Adrenal gland (tissue), 12 donors: ENCODE data around the gene TOP3B. TPM values are rescaled to one million over a fixed set of nuclear protein-coding genes. Genes with fewer than 3 reads are reported as not detected.

Experiments used
- DNase-seq, 7 donors: peaks; one replicate each; pipeline ENCODE4 v3.0.0-alpha.2; 2019 to 2020
- H3K27ac ChIP-seq, 5 donors: fragments of 200-600 bp; sonication (generic) in 4 of 5; 1 replicate in 3 of 5; 2 replicates in 2 of 5; pipeline versions ENCODE4 v1.5.1 to v1.8.0; 2016 to 2020; ENCODE audit warnings: mild to moderate bottlenecking in 1 of 5
- H3K27me3 ChIP-seq: fragments of 200-600 bp; 2 replicates; pipeline ENCODE4 v1.8.0; 2021
- H3K36me3 ChIP-seq, 2 donors: fragments of 200-600 bp; replicated peaks in 1 of 2; 1 replicate in 1 of 2; 2 replicates in 1 of 2; pipeline versions ENCODE4 v1.5.1 to v1.8.0; 2018 to 2022
- H3K4me1 ChIP-seq, 2 donors: fragments of 200-600 bp; replicated peaks in 1 of 2; 1 replicate in 1 of 2; 2 replicates in 1 of 2; pipeline versions ENCODE4 v1.5.1 to v1.8.0; 2018 to 2021
- H3K4me3 ChIP-seq, 4 donors: fragments of 200-600 bp; sonication (generic) in 3 of 4; one replicate each; pipeline ENCODE4 v1.5.1; 2016 to 2018
- H3K9me3 ChIP-seq, 3 donors: fragments of 200-600 bp; sonication (generic) in 1 of 3; replicated peaks in 1 of 3; 1 replicate in 2 of 3; 2 replicates in 1 of 3; pipeline versions ENCODE4 v1.5.1 to v1.8.0; 2016 to 2021
- CTCF ChIP-seq, 6 experiments: fragments of 450-650 bp in 4 of 6; fragments of 200-600 bp in 2 of 6; sonication (generic) in 1 of 6; IDR thresholded peaks; 1 replicate in 5 of 6; 2 replicates in 1 of 6; pipeline versions ENCODE4 v1.5.1 to v1.8.0; 2016 to 2021; ENCODE audit warnings: antibody characterized with exemption in 6 of 6, mild to moderate bottlenecking in 2 of 6, moderate library complexity in 1 of 6
- POLR2A ChIP-seq, 2 donors: fragments of 450-650 bp; IDR thresholded peaks; one replicate each; pipeline ENCODE4 v1.6.1; 2017; ENCODE audit warnings: antibody characterized with exemption in 2 of 2, mild to moderate bottlenecking in 2 of 2, moderate library complexity in 1 of 2
- WGBS, 4 donors: extraction: QIAGEN DNeasy Blood & Tissue Kit in 2 of 4; methylation state at CpG; one replicate each; pipeline versions ENCODE4 v1.1.5 to v1.1.7; 2013 to 2017; 5-methylcytosine and 5-hydroxymethylcytosine counted together
- intact Hi-C, 2 donors: fragments of 100-400 bp; cut with DNase I; formaldehyde crosslinking; loops; one replicate each; pipeline versions ENCODE4 v1.14.1 to v1.15.0; 2022 to 2023
- polyA plus RNA-seq, 3 donors: library from polyadenylated mRNA; stranded (reverse); fragments of 200-250 nt in 2 of 3; fragments of 350-450 nt in 1 of 3; fragmentation: Illumina TruSeq in 1 of 3; extraction: RNeasy Lipid Tissue Mini Kit (QIAGEN cat#74804) in 1 of 3; gene quantifications; one replicate each; pipeline ENCODE4 v1.2.3, GENCODE V29; 2013 to 2014
- total RNA-seq, 9 donors: library from RNA; depleted of rRNA in 4 of 9; stranded (reverse); fragments of >200 nt in 4 of 9; fragments of 120-200 nt in 1 of 9; fragmentation: NEBNext Ultra II Directional in 1 of 9; extraction: Animal tissue kit (Norgen Biotek cat#: 25700) in 1 of 9; gene quantifications; one replicate each; pipeline versions ENCODE4 v1.1.0 to v1.2.4, GENCODE V29; 2013 to 2023
- donor health status: healthy with polysubstance abuse.
- donor health status: Bipolar disorder and iron deficiency.
- donor health status: DM: yes; HTN: yes; CAD: no.
- donor health status: DM: no; HTN: no; CAD: no.
- donor health status: DM: no; HTN: no; CAD: no.
- donor health status: DM: yes; HTN: yes; CAD: no.

TOP3B gene
- total and polyA plus RNA-seq, 12 donors, result 8.5 to 31.8 (median 21.8) TPM

GRCh38 chr22:21945453-21946261 is 36.9 kb downstream of the TOP3B start:
- DNase-seq, result peak in 3 of 7 donors; percentile 30 to 33 (median 32)

DNA sequence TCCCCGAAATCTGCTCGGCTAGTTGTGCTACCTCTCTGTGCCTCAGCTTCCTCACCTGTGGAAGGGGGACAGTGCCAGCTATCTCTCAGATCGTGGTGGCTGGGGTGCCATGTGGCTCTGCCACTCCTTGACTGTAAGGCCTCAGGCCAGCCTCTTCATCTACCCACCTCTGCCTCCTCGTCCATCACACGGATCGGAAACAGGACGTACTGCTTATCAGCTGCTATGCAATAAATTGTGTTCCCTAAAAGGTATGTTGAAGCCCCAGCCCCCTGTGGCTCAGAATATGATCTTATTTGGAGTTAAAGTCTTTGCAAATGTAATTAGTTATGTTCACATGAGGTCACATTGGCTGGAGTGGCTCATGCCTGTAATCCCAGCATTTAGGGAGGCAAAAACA is 37.7 kb downstream of the TOP3B start:
- Histone ChIP-seq H3K4me1 (peaks cover 26 to 56% of the 10 kb centered on the region in 2 donors), H3K27ac (peak overlapping the region in 3 of 5 donors; percentile 19 to 98 (median 97))
- TF ChIP-seq CTCF (IDR thresholded peaks at IDR 0.05) (no peak), POLR2A (IDR thresholded peaks at IDR 0.05) (no peak)

More at GRCh38 chr22:21945453-21946261, 36.9 kb downstream of the TOP3B start:
- intact Hi-C loops, result loop anchor here in 1 of 2 donors (10.0 kb wide), 1 partner anchor 231 kb away; no protein-coding TSS in a partner anchor
- 72 to 100% (median 79%) methylated on average over 1 to 13 of the region's 13 CpGs for WGBS, 4 donors
- H3K27me3 ChIP-seq, result no peaks in the 10 kb centered on the region
- H3K9me3 ChIP-seq, result no peaks in the 10 kb centered on the region
- peaks cover 26 to 48% of the 10 kb centered on the region in 2 donors for H3K4me1 ChIP-seq
- no peak overlapping the region for H3K4me3 ChIP-seq
- TF ChIP-seq POLR2A (IDR thresholded peaks at IDR 0.05) (no peak), CTCF (IDR thresholded peaks at IDR 0.05) (no peak)
- H3K27ac ChIP-seq, result peak overlapping the region in 3 of 5 donors; percentile 19 to 98 (median 26)
- H3K36me3 ChIP-seq, result peaks cover 0 to 25% of the 10 kb centered on the region in 2 donors

GRCh38 chr22:21943571-21944448 is 38.8 kb downstream of the TOP3B start:
- DNase-seq, result no peak
- TF ChIP-seq POLR2A (IDR thresholded peaks at IDR 0.05) (no peak), CTCF (IDR thresholded peaks at IDR 0.05) (no peak)
- Histone ChIP-seq H3K27me3 (no peaks in the 10 kb centered on the region), H3K4me1 (peaks cover 30 to 66% of the 10 kb centered on the region in 2 donors), H3K9me3 (no peaks in the 10 kb centered on the region), H3K36me3 (peaks cover 0 to 25% of the 10 kb centered on the region in 2 donors), H3K27ac (peak overlapping the region in 2 of 5 donors; percentile 97 to 98), H3K4me3 (no peak overlapping the region)
- 83 to 90% (median 88%) methylated on average over 16 to 18 of the region's 18 CpGs for WGBS, 4 donors
- intact Hi-C loops, result loop anchor here in 1 of 2 donors (10.0 kb wide), 1 partner anchor 229 kb away; no protein-coding TSS in a partner anchor

More for the DNA sequence above, 37.7 kb downstream of the TOP3B start:
- 68 to 79% (median 74%) methylated on average over 6 to 7 of the region's 7 CpGs for WGBS, 4 donors
- H3K4me3 ChIP-seq, result no peak overlapping the region
- H3K9me3 ChIP-seq, result no peaks in the 10 kb centered on the region
- peaks cover 0 to 25% of the 10 kb centered on the region in 2 donors for H3K36me3 ChIP-seq
- intact Hi-C loops, result loop anchor here in 1 of 2 donors (10.0 kb wide), 1 partner anchor 230 kb away; no protein-coding TSS in a partner anchor
- H3K27me3 ChIP-seq, result no peaks in the 10 kb centered on the region
- no peak for DNase-seq
